ENCODE data around the gene CBX4.

GRCh38 chr17:79840269-79840988 is 1.2 kb upstream of the CBX4 start:
- no peak for TF ChIP-seq CTCF (tag by site-specific recombination; IDR thresholded peaks at IDR 0.05)
- TF ChIP-seq REST (tag by site-specific recombination; IDR thresholded peaks at IDR 0.05), result no peak
- TF ChIP-seq ZEB2 (tag by site-specific recombination; IDR thresholded peaks at IDR 0.05), result no peak
- no peak for TF ChIP-seq GLI4 (tag by site-specific recombination; IDR thresholded peaks at IDR 0.05)
- TF ChIP-seq ZNF530 (tag by site-specific recombination; IDR thresholded peaks at IDR 0.05; ENCODE audit: low read depth), result no peak
- TF ChIP-seq ZNF366 (tag by site-specific recombination; conservative IDR thresholded peaks at IDR 0.05), result no peak
- no peak for TF ChIP-seq ZNF169 (tag by site-specific recombination; IDR thresholded peaks at IDR 0.05)
